Measurements from ENCODE around the gene FXR2.

GRCh38 chr17:7551396-7551795 is 63.3 kb downstream of the FXR2 start:
- no peak for TF ChIP-seq TAF15 (IDR thresholded peaks at IDR 0.05; ENCODE audit: low read depth, low read length)
- TF ChIP-seq ZFP30 (CRISPR knock-in tag; IDR thresholded peaks at IDR 0.05; ENCODE audit: borderline replicate concordance): no peak
- no peak for TF ChIP-seq TBP (optimal IDR thresholded peaks at IDR 0.05; ENCODE audit: low read depth, low read length)
- TF ChIP-seq ESRRA (IDR thresholded peaks at IDR 0.05; ENCODE audit: borderline replicate concordance, low read depth): no peak
- no peak for TF ChIP-seq ATF3 (IDR thresholded peaks at IDR 0.05)
- TF ChIP-seq ATF3 (CRISPR knock-in tag; conservative IDR thresholded peaks at IDR 0.05): no peak
- TF ChIP-seq BHLHE40 (IDR thresholded peaks at IDR 0.05; ENCODE audit: low read length): no peak

Data from K562 (cell line).